T-helper 2 cell (primary cell): ENCODE measurements around the gene AGPAT4.
"Not testable (repeated sequence)": the region's sequence is repeated elsewhere in the genome, so short reads cannot be mapped to it uniquely, and the experiment has no call there.

Experiments used
- DNase-seq, 5 experiments: peaks; one replicate each; pipeline versions ENCODE4 v3.0.0 to v3.0.0-alpha.2; 2012 to 2022
- total RNA-seq, 2 donors: gene quantifications; one replicate each; lab custom pipeline; 2026; lab: John Stamatoyannopoulos, UW

Gene AGPAT4
- 24.9 to 33.6 reads per million in 2 donors for total RNA-seq

DNA sequence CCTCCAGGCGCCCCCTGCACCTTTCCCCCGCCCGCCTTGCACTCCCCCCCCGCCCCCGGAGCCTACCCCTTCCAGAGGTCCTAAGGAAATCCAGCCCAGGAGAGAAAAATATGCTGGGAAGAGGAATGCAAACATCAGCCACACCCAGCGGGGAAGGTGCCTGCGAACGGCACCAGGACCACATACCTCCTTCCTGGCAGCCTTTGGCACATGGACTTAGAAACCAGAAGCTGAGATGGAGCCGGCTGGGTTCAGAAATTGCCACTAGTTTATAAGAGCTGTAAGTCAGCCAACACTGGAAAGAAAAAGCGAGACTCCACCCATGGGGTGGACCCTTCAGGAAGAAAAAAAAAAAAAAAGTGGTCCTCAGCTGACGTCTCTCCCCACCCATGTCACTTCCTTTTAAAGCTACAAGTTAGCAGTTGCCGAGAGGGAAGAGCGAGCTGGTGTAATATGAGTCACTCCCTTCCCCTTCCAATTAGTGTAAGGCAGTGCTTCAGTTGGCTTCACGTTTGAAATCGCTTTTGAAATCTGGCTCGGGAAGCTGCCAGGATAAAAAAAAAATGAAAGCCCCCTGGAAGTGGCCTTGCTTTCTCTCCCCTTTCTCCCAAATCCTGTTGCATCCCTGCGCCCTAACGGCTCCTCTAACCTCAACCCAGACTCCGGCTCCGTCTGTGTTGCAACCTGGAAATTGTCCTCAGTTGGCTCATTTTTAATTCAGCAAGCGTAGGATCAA, at the start of gene AGPAT4:
Gene AGPAT4, minus strand, starts transcription at position 310 of the 736 bp plus-strand sequence. CDS start 41,848 bp downstream, outside the sequence.
- DNase-seq = peak in 4 of 5 experiments; percentile 22 to 96 (median 68)

- no peak for DNase-seq
Measured at GRCh38 chr6:161319231-161319630, 45.4 kb upstream of the AGPAT4 start.

- DNase-seq = no peak
Measured at GRCh38 chr6:161318456-161318855, 44.6 kb upstream of the AGPAT4 start.

DNA sequence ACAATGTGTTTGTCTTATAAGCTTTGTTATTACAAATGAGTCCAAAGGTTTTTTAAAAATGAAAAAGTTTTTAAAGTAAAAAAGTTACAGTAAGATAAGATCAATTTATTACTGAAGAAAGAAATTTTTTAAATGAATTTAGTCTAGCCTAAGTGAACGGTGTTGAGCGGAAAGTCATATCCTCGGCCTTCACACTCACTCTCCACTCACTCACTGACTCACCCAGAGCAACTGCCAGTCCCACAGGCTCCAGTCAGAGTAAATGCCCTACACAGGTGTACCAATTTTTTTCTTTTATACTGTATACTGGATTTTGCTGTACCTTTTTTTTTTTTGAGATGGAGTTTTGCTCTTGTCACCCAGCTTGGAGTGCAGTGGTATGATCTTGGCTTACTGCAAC, 42.7 kb upstream of the AGPAT4 start:
- no peak for DNase-seq

GRCh38 chr6:161315246-161315917, 41.5 kb upstream of the AGPAT4 start:
- not testable (repeated sequence) for DNase-seq

GRCh38 chr6:161314541-161315245, 40.8 kb upstream of the AGPAT4 start:
- DNase-seq = not testable (repeated sequence)

GRCh38 chr6:161313940-161314509, 40.2 kb upstream of the AGPAT4 start:
- no peak for DNase-seq

- DNase-seq = not testable (repeated sequence)
Measured at GRCh38 chr6:161313475-161313874, 39.6 kb upstream of the AGPAT4 start.

- DNase-seq = peak in 1 of 5 experiments; percentile 11
Measured at GRCh38 chr6:161309774-161310173, 35.9 kb upstream of the AGPAT4 start.

DNA sequence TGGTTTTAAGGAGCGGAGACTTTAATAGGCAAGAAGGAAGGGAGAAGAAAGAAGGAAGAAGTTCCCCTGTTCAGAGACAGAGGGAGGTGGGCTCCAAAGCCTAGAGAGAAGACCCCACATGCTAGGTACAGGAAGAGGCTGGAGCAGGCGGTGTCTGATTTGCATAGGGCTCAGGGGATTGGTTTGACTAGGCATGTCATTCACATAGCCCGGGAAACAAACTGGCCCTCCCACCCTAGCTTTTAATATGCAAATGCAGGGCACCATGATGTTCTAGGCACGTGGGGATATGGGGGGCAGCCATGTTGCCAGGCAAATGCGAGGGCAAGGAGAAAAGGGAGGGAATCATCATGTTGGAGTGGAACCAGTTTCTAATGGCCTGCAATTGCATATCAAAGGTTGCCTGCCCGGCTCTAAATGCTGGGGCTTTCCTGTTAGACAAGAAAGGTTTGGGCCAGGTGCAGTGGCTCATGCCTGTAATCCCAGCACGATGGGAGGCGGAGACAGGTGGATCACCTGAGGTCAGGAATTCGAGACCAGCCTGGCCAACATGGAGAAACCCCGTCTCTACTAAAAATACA, 34.3 kb upstream of the AGPAT4 start:
- DNase-seq = no peak

DNA sequence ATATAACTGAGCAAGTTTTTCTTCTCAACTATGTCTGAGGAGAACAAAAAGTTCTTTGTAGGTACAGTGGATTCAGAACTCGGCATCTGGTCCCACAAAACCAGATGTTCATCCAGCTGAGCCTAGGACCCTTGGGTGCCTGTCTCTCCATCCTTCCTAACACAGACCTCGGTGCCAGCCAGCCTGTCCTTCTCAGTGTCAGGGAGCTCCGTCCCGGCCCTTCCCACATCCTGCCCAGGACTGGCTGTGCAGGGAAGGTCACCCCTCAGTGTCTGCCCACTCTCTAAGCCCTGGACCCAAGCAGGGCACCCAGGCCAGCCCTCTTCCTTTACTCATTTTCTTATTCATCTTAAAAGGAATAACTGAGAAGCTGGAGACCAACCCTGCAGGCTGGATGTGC, 32.0 kb upstream of the AGPAT4 start:
- no peak for DNase-seq

- no peak for DNase-seq
Measured at GRCh38 chr6:161303628-161304340, 29.9 kb upstream of the AGPAT4 start.

DNA sequence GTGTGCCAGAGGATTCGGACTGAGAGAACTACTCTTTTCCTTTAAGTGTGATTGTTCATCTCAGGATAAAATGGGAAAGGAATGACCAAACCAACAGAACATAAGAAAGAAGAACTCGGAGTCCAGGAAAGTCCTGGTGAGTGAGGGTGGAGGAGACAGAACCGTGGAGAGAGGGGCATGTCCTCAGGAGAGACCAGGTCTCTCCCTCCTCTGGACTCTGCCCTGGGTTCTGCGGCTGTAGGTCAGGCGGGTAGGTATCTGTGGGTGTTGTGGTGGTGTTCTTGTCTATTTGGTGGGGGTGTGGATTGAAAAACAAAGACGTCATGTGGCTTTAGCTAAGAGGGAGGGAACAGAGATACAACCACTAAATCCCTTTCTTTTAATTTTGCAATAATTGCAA, 29.1 kb upstream of the AGPAT4 start:
- no peak for DNase-seq

DNA sequence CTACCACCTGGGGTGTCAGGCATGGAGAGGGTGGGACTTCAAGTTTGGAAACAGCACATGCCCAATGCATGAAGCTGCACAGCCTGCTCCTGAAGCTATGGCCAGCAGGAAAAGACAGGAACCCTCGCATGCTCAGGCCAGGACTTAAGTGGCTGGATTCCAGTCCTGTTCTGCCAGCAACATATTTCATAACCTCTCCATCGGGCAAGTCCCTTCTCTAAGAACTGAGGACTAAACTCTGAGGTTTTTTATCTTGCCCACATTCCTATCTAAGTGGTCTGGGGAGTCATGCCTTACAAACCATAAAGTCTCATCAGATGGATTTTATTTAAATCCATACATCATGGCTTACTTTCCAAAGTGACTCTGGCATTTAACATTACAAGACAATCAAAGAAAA, 27.5 kb upstream of the AGPAT4 start:
- no peak for DNase-seq

DNA sequence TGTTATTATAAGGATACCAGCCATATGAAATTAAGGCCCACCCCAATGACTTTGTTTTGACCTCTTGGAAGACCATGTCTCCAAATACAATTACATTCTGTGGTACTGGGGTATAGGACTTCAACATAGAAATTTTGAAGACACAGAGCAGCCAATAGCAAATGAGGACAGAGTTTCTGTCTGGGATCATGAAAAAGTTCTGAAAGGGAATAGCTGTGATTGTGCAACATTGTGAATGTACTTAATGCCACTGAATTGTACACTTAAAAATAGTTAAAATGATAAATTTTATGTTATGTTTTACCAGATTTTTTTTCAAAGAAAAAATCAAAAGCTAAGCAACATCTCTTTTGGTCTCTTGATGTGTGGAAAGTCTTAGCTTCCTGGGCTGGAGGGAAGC, 27.0 kb upstream of the AGPAT4 start:
- DNase-seq = no peak

GRCh38 chr6:161299726-161300125, 25.9 kb upstream of the AGPAT4 start:
- no peak for DNase-seq

DNA sequence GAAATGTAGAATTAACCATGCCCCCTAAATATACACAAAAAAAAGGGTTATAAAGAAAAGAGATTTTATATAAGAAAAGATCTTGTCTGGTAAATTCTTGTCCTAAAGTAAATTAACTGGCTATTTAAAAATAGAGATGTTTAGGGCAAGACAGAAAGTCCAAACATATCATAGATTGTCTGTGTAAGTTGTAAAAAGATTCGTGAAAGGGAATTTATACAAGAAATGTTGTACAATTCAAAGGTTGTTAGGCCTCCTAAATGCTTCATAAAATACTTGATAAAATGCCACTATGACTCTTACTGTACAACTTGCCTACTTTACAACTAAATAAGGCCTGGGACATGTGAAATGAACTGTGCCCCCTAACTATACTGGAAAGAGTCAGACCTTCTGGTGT, 21.9 kb upstream of the AGPAT4 start:
- DNase-seq = no peak

DNA sequence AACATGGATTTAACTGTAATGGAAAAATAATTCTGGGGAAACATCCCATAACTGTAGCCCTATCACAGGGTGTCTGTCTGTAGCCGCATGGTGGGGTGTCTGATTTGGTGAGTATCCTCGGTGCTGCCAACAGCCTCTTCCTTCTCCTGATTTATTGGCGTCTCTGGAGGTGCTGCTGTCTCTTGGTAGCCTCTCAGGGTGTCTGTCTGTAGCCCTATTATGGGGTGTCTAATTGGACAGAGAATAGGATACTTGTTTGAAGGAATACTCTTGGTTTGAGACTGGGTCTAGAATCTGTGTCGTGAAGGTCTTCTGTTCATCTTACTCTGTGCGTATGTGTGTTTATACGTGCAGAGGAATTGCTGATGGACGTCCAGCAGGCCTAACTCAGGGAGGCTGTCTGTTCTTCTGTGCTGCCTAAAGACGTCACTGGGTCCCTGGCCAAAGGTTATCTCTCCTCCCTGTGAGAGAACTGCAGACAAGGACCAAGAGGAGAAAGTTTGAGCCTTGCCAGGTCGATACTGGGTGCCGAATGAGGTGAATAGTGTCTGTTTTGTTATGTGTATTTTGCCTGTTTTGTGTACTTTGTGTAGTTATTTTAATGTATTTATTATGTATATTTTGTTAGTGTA, 18.9 kb upstream of the AGPAT4 start:
- no peak for DNase-seq

GRCh38 chr6:161292145-161292544, 18.3 kb upstream of the AGPAT4 start:
- no peak for DNase-seq

DNA sequence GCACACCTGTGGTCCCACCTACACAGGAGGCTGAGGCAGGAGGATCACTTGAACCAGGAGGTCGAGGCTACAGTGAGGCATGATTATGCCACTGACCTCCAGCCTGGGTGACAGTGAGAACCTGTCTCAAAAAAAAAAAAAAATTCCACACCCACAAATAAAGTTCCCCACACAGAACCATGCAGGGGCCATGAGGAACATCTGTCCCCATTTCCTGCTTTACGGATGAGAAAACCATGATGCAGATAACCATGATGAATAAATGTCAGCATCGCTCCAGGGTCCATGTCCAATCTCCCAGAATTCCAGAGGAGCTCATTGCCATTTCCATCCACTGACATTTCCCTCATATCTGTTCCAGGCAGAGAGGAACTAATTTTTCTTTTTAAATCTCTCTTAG, 16.9 kb upstream of the AGPAT4 start:
- no peak for DNase-seq

- no peak for DNase-seq
Measured at GRCh38 chr6:161284653-161285052, 10.8 kb upstream of the AGPAT4 start.

DNA sequence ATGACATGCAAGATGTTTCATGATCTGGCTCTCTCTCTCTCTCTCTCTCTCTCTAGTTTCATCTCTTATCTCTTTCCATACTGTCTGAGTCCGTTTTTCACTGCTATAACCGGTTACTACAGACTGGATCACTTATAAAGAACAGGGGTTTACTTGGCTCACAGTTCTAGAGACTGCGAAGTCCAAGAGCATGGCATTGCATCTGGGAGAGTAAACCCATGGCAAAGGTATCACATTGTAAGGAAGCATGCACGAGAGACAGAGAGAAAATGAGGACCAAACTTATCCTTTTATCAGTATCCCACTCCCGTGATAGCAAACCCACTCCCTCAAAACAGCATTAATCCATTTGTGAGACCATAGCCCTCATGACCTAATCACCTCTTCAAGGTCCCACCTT, 7.2 kb upstream of the AGPAT4 start:
- DNase-seq = no peak
